GM18951 (cell line): ENCODE results near the gene THAP7.

Source experiments
- POLR2A ChIP-seq: IDR thresholded peaks from 4 replicates; pipeline ENCODE4 v1.6.1; 2011; ENCODE audit warnings: mild to moderate bottlenecking; ENCODE audit not compliant: insufficient read length, insufficient read depth; ENCODE audit errors: extremely low read depth
- in situ Hi-C: fragments of 300-500 bp; cut with MboI; formaldehyde crosslinking; loops from one replicate; pipeline ENCODE4 v1.12.0; 2022; ENCODE audit warnings: low sequenced_read_pairs, mixed read lengths, inconsistent platforms; ENCODE audit not compliant: unreplicated experiment

The THAP7 gene

DNA sequence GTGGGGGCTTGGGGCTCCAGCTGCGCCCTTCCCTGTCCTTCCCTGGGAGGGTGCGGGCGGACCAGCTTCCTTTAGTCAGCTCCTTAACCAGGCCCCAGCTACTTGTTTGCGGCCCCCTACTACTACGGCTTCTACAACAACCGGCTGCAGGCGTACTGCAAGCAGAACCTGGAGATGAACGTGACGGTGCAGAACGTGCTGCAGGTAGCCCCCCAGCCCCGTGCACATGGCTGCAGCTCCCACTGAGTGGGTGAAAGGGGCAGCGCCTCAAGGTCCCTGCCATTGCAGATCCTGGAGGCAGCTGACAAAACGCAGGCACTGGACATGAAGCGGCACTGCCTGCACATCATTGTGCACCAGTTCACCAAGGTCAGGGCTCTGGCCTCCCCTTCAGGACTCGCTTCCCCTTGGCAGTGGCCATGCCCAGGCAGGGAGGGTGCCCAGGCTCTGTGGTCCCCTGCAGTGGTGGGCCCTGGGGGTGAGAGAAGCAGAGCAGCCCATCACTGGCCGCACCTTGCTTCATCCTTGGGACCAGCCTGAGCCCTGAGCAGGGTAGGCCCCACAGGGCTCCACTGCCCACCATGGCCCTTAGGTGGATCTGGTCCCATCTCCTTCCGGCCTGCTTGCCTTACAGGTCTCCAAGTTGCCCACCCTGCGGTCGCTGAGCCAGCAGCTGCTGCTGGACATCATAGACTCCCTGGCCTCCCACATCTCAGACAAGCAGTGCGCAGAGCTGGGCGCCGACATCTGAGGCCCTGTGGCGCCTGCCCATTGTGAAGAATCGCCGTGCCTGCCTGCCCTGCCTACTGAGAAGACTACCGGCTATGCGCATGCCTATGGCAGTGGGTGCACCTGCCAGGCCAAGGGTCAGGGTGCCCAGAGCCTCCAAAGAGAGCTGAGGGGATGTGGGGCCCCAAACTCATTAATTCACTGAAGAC is 5.1 kb downstream of the THAP7 start:
- in situ Hi-C loops: no loop called here
- no peak for TF ChIP-seq POLR2A

- in situ Hi-C loops: no loop called here
- TF ChIP-seq POLR2A: no peak
Measured at GRCh38 chr22:20996031-20996410, 5.9 kb downstream of the THAP7 start.

DNA sequence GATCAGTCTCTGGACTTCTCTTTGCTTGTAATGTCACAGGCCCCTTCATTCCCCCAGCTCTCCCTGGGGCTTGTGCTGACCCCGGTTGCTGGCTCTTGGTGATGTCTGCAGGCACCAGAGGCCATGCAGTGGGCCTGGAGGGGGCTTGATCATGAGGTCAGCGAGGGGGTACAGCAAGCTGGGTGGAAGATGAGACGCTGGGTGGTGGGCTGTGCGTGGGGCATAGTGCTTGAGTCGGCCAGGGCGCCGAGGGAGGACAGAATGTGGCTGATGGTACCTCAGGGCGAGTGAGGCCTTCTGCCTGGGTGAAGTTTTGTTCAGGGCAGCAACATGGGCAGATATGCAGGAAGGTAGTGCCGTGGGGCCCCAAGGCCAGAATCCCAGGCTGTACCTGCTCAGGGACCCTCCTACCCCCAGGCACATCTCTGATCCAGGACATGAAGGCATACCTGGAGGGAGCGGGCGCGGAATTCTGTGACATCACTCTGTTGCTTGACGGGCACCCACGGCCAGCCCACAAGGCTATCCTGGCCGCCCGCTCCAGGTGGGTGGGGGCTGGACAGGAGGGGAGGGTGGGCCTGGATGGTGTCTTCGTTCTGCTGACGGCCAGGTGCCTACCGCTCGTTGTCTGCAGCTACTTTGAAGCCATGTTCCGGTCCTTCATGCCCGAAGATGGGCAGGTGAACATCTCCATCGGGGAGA is 6.4 kb downstream of the THAP7 start:
- no peak for TF ChIP-seq POLR2A
- in situ Hi-C loops: no loop called here

- no peak for TF ChIP-seq POLR2A
- in situ Hi-C loops: no loop called here
Measured at GRCh38 chr22:20994902-20995241, 7.0 kb downstream of the THAP7 start.

DNA sequence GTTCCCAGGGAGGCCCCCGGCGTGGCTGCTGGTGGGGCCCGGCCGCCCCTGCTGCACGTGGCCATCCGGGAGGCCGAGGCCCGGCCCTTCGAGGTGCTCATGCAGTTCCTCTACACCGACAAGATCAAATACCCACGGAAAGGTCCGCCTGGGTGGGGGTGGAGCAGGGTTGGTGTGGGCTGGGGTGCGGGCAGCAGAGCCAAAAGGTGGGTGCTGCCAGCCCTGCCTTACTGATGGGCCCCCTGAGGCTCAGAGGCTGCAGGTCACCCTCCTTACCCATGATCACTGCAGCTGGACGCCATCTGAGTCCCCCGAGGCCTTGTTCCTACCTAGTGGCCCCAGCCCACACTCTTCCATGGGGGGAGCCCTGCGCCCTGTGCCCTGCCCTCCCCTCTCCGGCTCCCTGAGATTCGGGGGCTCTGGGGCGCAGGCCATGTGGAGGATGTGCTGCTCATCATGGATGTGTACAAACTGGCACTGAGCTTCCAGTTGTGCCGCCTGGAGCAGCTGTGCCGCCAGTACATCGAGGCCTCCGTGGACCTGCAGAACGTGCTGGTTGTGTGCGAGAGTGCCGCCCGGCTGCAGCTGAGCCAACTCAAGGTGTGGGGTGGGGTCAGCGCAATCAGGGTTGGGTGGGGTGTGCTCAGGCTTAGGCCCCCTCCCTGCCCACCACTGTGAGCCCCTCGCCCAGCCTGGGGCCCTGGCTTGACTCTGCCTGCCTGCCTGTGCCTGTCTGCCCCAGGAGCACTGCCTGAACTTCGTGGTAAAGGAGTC is 7.6 kb downstream of the THAP7 start:
- in situ Hi-C loops: no loop called here

GRCh38 chr22:20993304-20994127 is 8.4 kb downstream of the THAP7 start:
- in situ Hi-C loops: no loop called here
- TF ChIP-seq POLR2A: no peak

More for the DNA sequence above, 7.6 kb downstream of the THAP7 start:
- no peak for TF ChIP-seq POLR2A

DNA sequence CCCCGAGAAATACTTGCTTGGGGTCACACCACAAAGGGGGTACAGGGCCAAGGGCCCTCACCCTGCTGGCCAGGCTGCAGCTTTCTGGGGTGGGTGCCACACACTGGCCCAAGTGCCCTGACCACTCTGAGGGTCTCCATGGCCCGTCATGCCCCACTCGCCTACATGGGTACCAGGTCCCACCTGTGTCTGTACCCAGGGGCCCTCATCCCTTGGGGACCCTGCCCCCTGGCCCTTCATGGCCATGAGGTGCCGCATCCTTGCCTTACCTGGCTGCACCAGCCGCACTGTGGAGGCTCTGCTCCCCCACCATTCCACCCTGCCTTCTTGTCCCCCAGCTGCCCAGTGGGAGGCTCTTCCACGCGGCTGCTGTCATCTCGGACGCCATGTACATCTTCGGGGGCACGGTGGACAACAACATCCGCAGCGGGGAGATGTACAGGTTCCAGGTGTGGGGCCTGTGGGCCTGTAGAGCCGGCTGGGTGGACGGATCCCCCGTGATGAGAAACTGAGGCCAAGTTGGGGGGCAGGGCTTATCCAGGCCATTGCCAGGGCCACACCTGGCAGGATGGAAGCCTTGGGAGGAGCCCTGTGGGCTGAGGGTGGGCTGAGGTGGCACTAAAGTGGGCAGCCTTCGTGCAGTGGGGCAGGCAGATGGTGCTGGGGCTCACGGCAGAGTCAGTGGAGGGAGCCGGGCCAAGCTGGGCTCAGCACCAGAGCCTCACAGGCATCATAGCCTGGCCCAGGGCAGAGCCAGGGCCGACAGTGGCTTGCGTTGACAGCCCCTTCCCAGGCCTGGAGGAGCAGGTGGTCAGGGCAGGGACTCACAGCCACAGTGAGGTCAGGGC is 9.2 kb downstream of the THAP7 start:
- in situ Hi-C loops: no loop called here
- no peak for TF ChIP-seq POLR2A

DNA sequence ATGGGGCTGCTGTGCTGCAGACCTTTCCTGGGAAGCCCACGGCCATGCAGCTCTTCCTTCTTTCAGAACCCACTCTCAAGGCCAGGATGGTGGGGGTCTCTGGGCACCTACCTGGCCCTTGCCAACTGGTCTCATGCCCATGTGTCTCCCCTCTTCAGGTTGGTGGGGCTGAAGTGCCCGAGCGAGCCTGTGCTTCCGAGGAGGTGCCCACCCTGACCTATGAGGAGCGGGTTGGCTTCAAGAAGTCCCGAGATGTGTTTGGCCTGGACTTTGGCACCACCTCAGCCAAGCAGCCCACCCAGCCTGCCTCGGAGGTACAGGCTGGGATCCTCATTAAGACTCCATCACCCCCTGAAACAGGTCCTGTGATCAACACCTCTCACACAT is 9.9 kb downstream of the THAP7 start:
- in situ Hi-C loops: no loop called here
- TF ChIP-seq POLR2A: no peak

GRCh38 chr22:20991252-20992055 is 10.5 kb downstream of the THAP7 start:
- no peak for TF ChIP-seq POLR2A
- in situ Hi-C loops: no loop called here

DNA sequence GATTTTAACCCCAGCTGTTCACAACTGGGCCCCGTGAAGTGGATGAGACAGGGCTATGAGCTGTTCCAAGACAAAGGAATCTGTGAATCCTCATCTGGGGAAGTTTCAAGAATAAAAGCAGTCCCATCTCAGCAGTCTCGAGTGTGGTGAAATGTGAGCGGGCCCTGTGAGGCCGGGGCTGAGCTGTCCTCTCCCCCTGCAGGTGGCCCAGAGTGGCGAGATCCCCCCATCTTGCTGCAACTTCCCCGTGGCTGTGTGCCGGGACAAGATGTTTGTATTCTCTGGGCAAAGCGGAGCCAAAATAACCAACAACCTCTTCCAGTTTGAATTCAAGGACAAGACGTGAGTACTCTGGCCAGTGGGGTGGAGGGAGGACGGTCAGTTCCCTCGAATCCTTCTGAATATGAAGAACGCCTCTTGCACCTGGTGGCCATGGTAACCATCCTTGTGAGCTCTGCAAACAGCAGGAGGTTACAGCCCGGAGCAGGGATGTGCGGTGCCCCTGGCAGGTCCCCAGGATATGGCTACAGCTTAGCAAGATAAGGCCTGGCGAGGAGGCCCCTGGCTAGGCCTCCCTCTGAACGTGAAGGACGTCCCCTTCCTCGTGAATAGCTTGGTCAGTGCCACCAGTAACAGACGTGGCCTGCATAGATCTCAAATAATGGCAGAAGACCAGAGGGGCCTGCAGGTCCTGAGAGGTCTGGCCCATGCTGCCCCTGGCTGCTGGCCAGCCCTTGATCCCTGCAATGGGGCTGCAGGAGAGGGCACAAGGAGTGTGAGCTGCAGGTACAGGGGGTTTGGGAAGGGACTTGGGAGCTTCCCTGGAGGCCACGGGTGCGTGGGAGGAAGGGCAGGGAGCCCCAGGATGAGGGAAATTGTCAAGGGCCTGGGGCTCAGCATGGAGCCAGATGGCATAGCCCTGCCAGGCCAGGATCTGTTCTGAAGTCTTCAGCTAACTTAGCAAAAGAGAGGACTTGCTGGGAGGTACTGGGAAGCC is 11.4 kb downstream of the THAP7 start:
- in situ Hi-C loops: no loop called here

More for the DNA sequence above, 11.4 kb downstream of the THAP7 start:
- no peak for TF ChIP-seq POLR2A
